ENCODE data around the gene ARHGAP22.

The ARHGAP22 gene

DNA sequence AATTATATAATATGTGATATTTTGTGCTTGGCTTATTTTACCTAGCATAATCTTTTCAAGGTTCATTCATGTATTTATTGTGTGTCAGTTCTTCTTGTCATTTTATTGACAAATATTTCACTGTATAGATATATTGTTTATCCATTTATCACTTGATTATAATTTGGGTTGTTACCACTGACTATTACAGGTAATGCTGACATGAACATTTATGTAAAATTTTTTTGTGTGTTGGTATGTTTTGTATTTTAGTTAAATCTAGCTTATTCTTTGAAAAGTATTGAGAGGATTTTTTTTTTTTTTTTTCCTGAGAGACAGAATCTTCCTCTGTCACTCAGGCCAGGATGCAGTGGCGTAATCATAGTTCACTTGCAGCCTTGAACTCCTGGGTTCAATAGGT is 190.7 kb downstream of the ARHGAP22 start:
- DNase-seq (ENCODE audit: insufficient read length, low spot score): no peak
- FAIRE-seq: no peak
- TF ChIP-seq, protein P1, sequence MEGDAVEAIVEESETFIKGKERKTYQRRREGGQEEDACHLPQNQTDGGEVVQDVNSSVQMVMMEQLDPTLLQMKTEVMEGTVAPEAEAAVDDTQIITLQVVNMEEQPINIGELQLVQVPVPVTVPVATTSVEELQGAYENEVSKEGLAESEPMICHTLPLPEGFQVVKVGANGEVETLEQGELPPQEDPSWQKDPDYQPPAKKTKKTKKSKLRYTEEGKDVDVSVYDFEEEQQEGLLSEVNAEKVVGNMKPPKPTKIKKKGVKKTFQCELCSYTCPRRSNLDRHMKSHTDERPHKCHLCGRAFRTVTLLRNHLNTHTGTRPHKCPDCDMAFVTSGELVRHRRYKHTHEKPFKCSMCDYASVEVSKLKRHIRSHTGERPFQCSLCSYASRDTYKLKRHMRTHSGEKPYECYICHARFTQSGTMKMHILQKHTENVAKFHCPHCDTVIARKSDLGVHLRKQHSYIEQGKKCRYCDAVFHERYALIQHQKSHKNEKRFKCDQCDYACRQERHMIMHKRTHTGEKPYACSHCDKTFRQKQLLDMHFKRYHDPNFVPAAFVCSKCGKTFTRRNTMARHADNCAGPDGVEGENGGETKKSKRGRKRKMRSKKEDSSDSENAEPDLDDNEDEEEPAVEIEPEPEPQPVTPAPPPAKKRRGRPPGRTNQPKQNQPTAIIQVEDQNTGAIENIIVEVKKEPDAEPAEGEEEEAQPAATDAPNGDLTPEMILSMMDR (IDR thresholded peaks at IDR 0.05; ENCODE audit: insufficient read depth, missing control alignments): no peak

DNA sequence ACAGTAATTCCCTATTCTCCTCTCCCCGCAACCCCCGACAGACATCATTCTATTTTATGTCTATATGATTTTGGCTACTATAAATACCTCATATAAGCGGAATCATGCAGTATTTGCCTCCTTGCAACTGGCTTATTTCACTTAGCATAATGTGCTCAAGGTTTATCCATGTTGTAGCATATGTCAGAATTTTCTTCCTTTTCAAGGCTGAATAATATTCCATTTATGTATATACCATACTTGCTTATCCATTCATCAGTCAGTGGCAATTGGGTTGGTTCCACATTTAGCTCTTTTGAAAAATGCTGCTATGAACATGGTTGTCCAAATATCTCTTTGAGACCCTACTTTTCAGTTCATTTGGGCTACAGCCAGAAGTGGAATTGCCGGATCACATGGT is 191.9 kb downstream of the ARHGAP22 start:
- TF ChIP-seq, protein P1 (IDR thresholded peaks at IDR 0.05; ENCODE audit: insufficient read depth, missing control alignments): no peak
- no peak for FAIRE-seq
- no peak for DNase-seq (ENCODE audit: insufficient read length, low spot score)

DNA sequence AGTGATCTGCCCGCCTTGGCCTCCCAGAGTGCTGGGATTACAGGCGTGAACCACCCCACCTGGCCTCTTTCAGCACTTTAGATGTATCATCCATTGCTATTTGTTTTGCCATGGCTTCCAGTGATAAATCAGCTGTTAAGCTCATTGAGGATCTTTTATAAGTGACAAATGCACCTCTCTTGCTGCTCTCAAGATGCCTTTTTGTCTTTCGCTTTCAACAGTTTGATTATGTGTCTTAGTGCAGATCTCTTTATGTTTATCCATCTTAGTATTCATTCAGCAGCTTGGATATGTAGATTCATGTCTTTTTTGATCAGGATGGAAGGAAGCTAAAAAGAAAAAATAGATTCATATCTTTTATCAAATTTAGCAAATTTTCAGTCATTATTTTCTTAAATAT is 192.8 kb downstream of the ARHGAP22 start:
- FAIRE-seq (no peak), DNase-seq (ENCODE audit: insufficient read length, low spot score) (no peak)

DNA sequence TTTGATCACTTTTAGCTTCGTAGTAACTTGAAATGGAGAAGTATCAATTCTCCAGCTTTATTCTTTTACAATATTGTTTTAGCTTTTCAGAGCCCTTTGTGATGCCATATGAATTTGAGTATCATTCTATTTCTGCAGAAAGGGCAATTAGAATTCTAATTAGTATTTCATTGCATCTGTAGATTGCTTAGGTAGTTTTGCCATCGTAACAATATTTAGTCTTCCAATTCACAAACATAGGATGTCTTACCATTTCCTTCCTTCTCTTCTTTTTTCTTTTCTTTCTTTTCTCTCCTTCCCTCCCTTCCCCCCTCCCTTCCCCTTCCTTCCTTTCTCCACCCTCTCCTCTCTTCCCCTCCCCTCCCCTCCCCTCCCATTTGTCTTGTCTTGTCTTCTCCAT is 193.4 kb downstream of the ARHGAP22 start:
- TF ChIP-seq, protein P1 (IDR thresholded peaks at IDR 0.05; ENCODE audit: insufficient read depth, missing control alignments): no peak
- FAIRE-seq (no peak), DNase-seq (ENCODE audit: insufficient read length, low spot score) (no peak)

More for the DNA sequence above, 192.8 kb downstream of the ARHGAP22 start:
- TF ChIP-seq, protein P1 (IDR thresholded peaks at IDR 0.05; ENCODE audit: insufficient read depth, missing control alignments): no peak

DNA sequence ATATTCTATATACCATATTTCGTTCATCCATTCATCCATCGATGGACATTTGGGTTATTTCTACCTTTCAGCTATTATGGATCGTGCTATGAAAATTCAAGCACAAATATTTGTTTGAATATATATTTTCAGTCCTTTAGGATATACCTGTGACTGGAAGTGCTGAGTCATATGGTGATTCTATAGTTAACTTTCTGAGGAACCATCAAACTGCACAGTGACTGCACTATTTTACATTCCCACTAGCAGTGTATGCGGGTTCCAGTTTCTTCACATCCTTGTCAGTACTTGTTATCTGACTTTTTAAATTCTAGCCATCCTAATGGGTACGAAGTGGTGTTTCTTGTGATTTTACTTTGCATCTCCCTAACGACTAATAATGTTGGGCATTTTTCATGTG is 194.4 kb downstream of the ARHGAP22 start:
- FAIRE-seq (no peak), DNase-seq (ENCODE audit: insufficient read length, low spot score) (no peak)
- TF ChIP-seq, protein P1 (IDR thresholded peaks at IDR 0.05; ENCODE audit: insufficient read depth, missing control alignments): no peak

DNA sequence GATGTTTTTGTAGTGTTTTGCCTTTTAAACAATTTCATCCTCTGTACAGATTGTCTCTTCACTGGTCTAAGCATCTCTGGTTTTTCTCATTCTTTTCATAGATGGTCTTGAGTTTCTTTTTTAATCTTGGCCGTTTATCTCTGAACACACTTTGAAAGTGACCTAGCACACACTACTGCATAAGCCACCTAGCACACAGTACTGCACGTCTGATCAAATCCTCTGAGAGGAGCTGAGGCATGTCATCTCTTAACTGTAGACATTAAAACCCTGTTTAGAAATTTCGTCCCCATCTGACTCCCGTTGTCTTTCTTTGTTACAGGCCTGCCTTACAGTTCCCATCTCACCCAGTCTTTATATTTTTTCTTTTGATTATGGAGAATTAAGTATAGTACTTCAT is 198.2 kb downstream of the ARHGAP22 start:
- FAIRE-seq (peak; percentile 72), DNase-seq (ENCODE audit: insufficient read length, low spot score) (no peak)
- TF ChIP-seq, protein P1 (IDR thresholded peaks at IDR 0.05; ENCODE audit: insufficient read depth, missing control alignments): no peak

DNA sequence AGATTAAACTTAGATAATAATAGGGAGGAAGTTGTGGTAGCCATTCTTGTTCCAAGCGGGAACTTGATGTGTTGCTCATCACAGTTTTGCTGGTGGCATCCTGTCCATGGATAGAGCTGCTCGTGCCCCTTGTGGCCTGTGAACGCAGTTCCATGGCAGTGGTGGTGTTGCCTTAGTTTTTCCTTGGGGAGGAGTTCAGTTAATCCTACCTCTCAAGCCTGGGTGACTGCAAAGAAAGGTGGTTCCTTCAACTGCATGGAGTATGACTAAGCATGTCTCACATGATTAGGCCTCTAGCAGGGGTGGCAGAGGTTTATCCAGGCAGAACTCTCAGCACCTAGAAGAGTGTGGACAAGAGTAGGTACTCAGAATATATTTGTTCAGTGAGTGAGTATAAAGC is 198.7 kb downstream of the ARHGAP22 start:
- DNase-seq (ENCODE audit: insufficient read length, low spot score) (no peak), FAIRE-seq (no peak)

More for the DNA sequence above, 198.7 kb downstream of the ARHGAP22 start:
- TF ChIP-seq, protein P1 (IDR thresholded peaks at IDR 0.05; ENCODE audit: insufficient read depth, missing control alignments): no peak

Measured in D721Med (cell line).